VCaP (cell line): ENCODE results near the gene KLHDC7A.

Experiments
- H3K27ac ChIP-seq: fragments of 450-650 bp; 2 replicates; pipeline ENCODE4 v1.5.1; 2017
- CTCF ChIP-seq: fragments of 450-650 bp; conservative IDR thresholded peaks from 2 replicates; pipeline ENCODE4 v1.5.1; 2017; ENCODE audit warnings: mild to moderate bottlenecking, moderate library complexity

Gene KLHDC7A

GRCh38 chr1:18527514-18527913, 46.8 kb downstream of the KLHDC7A start:
- no peak overlapping the region for H3K27ac ChIP-seq

GRCh38 chr1:18527921-18528320, 47.2 kb downstream of the KLHDC7A start:
- H3K27ac ChIP-seq: no peak overlapping the region
- TF ChIP-seq CTCF: no peak

More at GRCh38 chr1:18527514-18527913, 46.8 kb downstream of the KLHDC7A start:
- no peak for TF ChIP-seq CTCF

- TF ChIP-seq CTCF: no peak
These were observed 47.9 kb downstream of the KLHDC7A start for GRCh38 chr1:18528616-18529015.

GRCh38 chr1:18529714-18530113, 49.0 kb downstream of the KLHDC7A start:
- no peak for TF ChIP-seq CTCF
- H3K27ac ChIP-seq: no peak overlapping the region

More at GRCh38 chr1:18528616-18529015, 47.9 kb downstream of the KLHDC7A start:
- H3K27ac ChIP-seq: no peak overlapping the region

GRCh38 chr1:18530587-18531502, 50.1 kb downstream of the KLHDC7A start:
- TF ChIP-seq CTCF: peak; percentile 78
- H3K27ac ChIP-seq: no peak overlapping the region

GRCh38 chr1:18531503-18531845, 50.7 kb downstream of the KLHDC7A start:
- TF ChIP-seq CTCF: no peak

GRCh38 chr1:18532390-18533170, 51.9 kb downstream of the KLHDC7A start:
- H3K27ac ChIP-seq: no peak overlapping the region
- TF ChIP-seq CTCF: no peak

More at GRCh38 chr1:18531503-18531845, 50.7 kb downstream of the KLHDC7A start:
- no peak overlapping the region for H3K27ac ChIP-seq
